Coronary artery (tissue), 2 donors: ENCODE measurements around the gene KYAT1.
A peak's percentile ranks its signal among the peaks of the same experiment; 100 is the strongest.

Experiments
- DNase-seq: peaks from one replicate; pipeline ENCODE4 v3.0.0-alpha.2; 2017; ENCODE audit warnings: low spot score
- H3K27ac ChIP-seq, 2 donors: fragments of 200-600 bp; sonication (generic); one replicate each; pipeline ENCODE4 v1.5.1; 2016 to 2019
- H3K4me3 ChIP-seq: fragments of 200-600 bp; sonication (generic); 2 replicates; pipeline ENCODE4 v1.5.1; 2016; ENCODE audit warnings: mild to moderate bottlenecking, moderate library complexity
- CTCF ChIP-seq: fragments of 200-600 bp; sonication (generic); IDR thresholded peaks from one replicate; pipeline ENCODE4 v1.5.1; 2019; ENCODE audit warnings: antibody characterized with exemption

KYAT1 gene

GRCh38 chr9:128836509-128837145, 45.1 kb downstream of the KYAT1 start:
- Histone ChIP-seq H3K4me3 (no peak overlapping the region), H3K27ac (no peak overlapping the region)
- no peak for TF ChIP-seq CTCF
- DNase-seq, result no peak

- Histone ChIP-seq H3K27ac (no peak overlapping the region), H3K4me3 (no peak overlapping the region)
- no peak for TF ChIP-seq CTCF
- no peak for DNase-seq
These were observed 46.2 kb downstream of the KYAT1 start for GRCh38 chr9:128835246-128836210.

- DNase-seq, result no peak
- no peak overlapping the region for H3K27ac ChIP-seq
- no peak for TF ChIP-seq CTCF
These were observed 48.1 kb downstream of the KYAT1 start for GRCh38 chr9:128833696-128834095.

GRCh38 chr9:128829477-128830251, 52.1 kb downstream of the KYAT1 start, which contains the start of gene SPOUT1:
Gene SPOUT1 (minus strand): TSS chr9:128829794. CDS start chr9:128829780, 14 bp downstream.
- peak within 1 kb of the TSS; percentile 29 to 81 for H3K27ac ChIP-seq
- peak; percentile 95 for DNase-seq
- peak within 1 kb of the TSS; percentile 90 for H3K4me3 ChIP-seq
- no peak for TF ChIP-seq CTCF

More at GRCh38 chr9:128833696-128834095, 48.1 kb downstream of the KYAT1 start:
- no peak overlapping the region for H3K4me3 ChIP-seq

- peak overlapping the region; percentile 90 for H3K4me3 ChIP-seq
- no peak for TF ChIP-seq CTCF
- H3K27ac ChIP-seq, result peak overlapping the region; percentile 29 to 81
- no peak for DNase-seq
These were observed 52.9 kb downstream of the KYAT1 start for GRCh38 chr9:128828719-128829452.

- no peak for TF ChIP-seq CTCF
- Histone ChIP-seq H3K27ac (no peak overlapping the region), H3K4me3 (no peak overlapping the region)
- DNase-seq, result no peak
These were observed 53.5 kb downstream of the KYAT1 start for GRCh38 chr9:128828267-128828666.
